Astrocyte (in vitro differentiated cells and primary cell): ENCODE measurements around the gene OTOG. TPM values are rescaled to one million over a fixed set of nuclear protein-coding genes. Genes with fewer than 3 reads are reported as not detected.

Experiments used
- DNase-seq: peaks from one replicate; pipeline ENCODE4 v3.0.0-alpha.2; 2010; ENCODE audit warnings: low read depth
- FAIRE-seq: peaks from 2 replicates; lab custom pipeline; 2011; peaks lifted over from hg19 to GRCh38; lab: Jason Lieb, UNC
- H2AFZ ChIP-seq: 2 replicates; pipeline ENCODE4 v1.6.0; 2012; ENCODE audit warnings: low read depth, low read length, inconsistent platforms
- H3K27ac ChIP-seq: 2 replicates; pipeline ENCODE4 v1.5.1; 2011; ENCODE audit warnings: low read depth, low read length, inconsistent platforms
- H3K27me3 ChIP-seq: 2 replicates; pipeline ENCODE4 v1.6.0; 2011; ENCODE audit warnings: low read length, inconsistent platforms; ENCODE audit not compliant: insufficient read depth
- H3K36me3 ChIP-seq: 2 replicates; pipeline ENCODE4 v1.5.1; 2011; ENCODE audit warnings: low read length, inconsistent platforms; ENCODE audit not compliant: insufficient read depth
- H3K4me1 ChIP-seq: 2 replicates; pipeline ENCODE4 v1.5.1; 2011; ENCODE audit warnings: low read length, inconsistent platforms; ENCODE audit not compliant: insufficient read depth
- H3K4me2 ChIP-seq: 2 replicates; pipeline ENCODE4 v1.6.0; 2012; ENCODE audit warnings: low read length, inconsistent platforms
- H3K4me3 ChIP-seq: 2 replicates; pipeline ENCODE4 v1.5.1; 2011; ENCODE audit warnings: low read depth, mild to moderate bottlenecking, low read length, inconsistent platforms; ENCODE audit not compliant: insufficient read depth
- H3K79me2 ChIP-seq: 2 replicates; pipeline ENCODE4 v1.6.0; 2012; ENCODE audit warnings: mild to moderate bottlenecking, low read length, inconsistent platforms; ENCODE audit not compliant: insufficient read depth
- H3K9ac ChIP-seq: 2 replicates; pipeline ENCODE4 v1.6.0; 2012; ENCODE audit warnings: mild to moderate bottlenecking, low read length, inconsistent platforms
- H3K9me3 ChIP-seq: 2 replicates; pipeline ENCODE4 v1.5.1; 2012; ENCODE audit warnings: low read depth, mild to moderate bottlenecking, low read length, inconsistent platforms; ENCODE audit not compliant: insufficient read depth
- H4K20me1 ChIP-seq: 2 replicates; pipeline ENCODE4 v1.6.0; 2012; ENCODE audit warnings: low read length, inconsistent platforms; ENCODE audit not compliant: insufficient read depth
- H3K27ac Mint-ChIP-seq: one replicate; pipeline ENCODE4 v1.8.0; 2021; ENCODE audit warnings: mild to moderate bottlenecking, mixed read lengths; ENCODE audit not compliant: unreplicated experiment
- H3K27me3 Mint-ChIP-seq: one replicate; pipeline ENCODE4 v1.8.0; 2021; ENCODE audit warnings: low read depth, mixed read lengths; ENCODE audit not compliant: unreplicated experiment
- H3K36me3 Mint-ChIP-seq: one replicate; pipeline ENCODE4 v1.8.0; 2021; ENCODE audit warnings: low read depth, mixed read lengths; ENCODE audit not compliant: unreplicated experiment
- H3K4me1 Mint-ChIP-seq: one replicate; pipeline ENCODE4 v1.8.0; 2021; ENCODE audit warnings: low read depth, mixed read lengths; ENCODE audit not compliant: unreplicated experiment
- H3K4me3 Mint-ChIP-seq: one replicate; pipeline ENCODE4 v1.8.0; 2021; ENCODE audit warnings: mild to moderate bottlenecking, moderate library complexity, mixed read lengths; ENCODE audit not compliant: unreplicated experiment
- H3K9me3 Mint-ChIP-seq: one replicate; pipeline ENCODE4 v1.8.0; 2021; ENCODE audit warnings: mild to moderate bottlenecking, mixed read lengths; ENCODE audit not compliant: unreplicated experiment
- CTCF ChIP-seq: IDR thresholded peaks from 2 replicates; pipeline ENCODE4 v1.5.1; 2011; ENCODE audit warnings: low read depth, mild to moderate bottlenecking, inconsistent platforms, low read length, moderate library complexity; ENCODE audit not compliant: insufficient read depth
- EZH2 ChIP-seq: IDR thresholded peaks from 2 replicates; pipeline ENCODE4 v1.6.1; 2012; ENCODE audit warnings: mild to moderate bottlenecking, low read length, inconsistent platforms; ENCODE audit not compliant: insufficient read depth
- total RNA-seq: library from RNA; stranded (reverse); gene quantifications from 2 replicates; pipeline ENCODE4 v1.2.1, GENCODE V29; 2021

Gene OTOG
- total RNA-seq, 1 donor from 2014 or later = not detected

DNA sequence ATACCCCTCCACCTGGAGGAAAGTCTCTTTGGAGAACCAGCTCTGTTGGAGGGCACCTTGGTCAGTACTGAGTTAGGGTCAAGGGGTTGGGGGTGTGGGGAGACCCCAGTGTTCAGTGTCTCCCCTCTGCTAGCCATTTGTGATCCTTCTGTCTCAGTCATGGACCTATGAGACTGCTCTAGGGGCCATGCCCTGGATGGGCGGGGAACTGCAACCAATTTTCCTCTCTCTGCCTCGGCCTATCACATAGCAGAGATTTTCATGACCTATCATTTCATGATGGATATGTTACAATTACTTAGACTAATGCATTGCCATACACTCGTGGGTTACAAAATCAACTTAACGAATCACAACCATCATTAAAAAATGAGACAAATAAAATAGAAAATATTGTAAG, 7.4 kb downstream of the OTOG start:
- H2AFZ ChIP-seq = no peak overlapping the region
- H3K27ac ChIP-seq = no peak overlapping the region
- no peaks in the 10 kb centered on the region for H3K4me1 ChIP-seq
- no peaks in the 10 kb centered on the region for H3K36me3 ChIP-seq
- no peaks in the 10 kb centered on the region for H4K20me1 ChIP-seq
- Mint-ChIP-seq H3K27me3 (peaks cover 48% of the 10 kb centered on the region), H3K4me3 (no peak overlapping the region), H3K27ac (no peak overlapping the region), H3K9me3 (peaks cover 6% of the 10 kb centered on the region), H3K4me1 (no peaks in the 10 kb centered on the region), H3K36me3 (no peaks in the 10 kb centered on the region)
- H3K9ac ChIP-seq = no peak overlapping the region
- H3K4me2 ChIP-seq = no peak overlapping the region
- no peak for DNase-seq
- no peak overlapping the region for H3K4me3 ChIP-seq
- H3K9me3 ChIP-seq = no peaks in the 10 kb centered on the region
- TF ChIP-seq EZH2 = no peak
- no peak for TF ChIP-seq CTCF
- FAIRE-seq = no peak
- no peaks in the 10 kb centered on the region for H3K27me3 ChIP-seq
- no peaks in the 10 kb centered on the region for H3K79me2 ChIP-seq

DNA sequence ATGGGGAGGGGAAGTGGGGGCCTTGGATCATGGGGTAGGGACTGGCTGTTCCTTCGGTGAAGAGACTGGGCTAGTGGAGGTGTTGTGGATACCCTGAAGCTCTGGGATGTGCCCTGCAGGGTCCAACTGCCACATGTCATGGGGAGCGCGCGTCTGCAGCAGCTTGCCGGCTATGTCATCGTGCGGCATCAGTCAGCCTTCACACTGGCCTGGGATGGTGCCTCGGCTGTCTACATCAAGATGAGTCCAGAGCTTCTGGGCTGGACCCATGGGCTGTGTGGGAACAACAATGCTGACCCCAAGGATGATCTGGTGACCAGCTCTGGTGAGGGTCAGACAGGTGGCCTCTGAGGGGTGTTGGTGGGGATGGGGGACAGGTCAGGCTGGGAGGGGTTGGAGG, 9.9 kb downstream of the OTOG start:
- DNase-seq (no peak), FAIRE-seq (no peak)
- Histone ChIP-seq H4K20me1 (no peaks in the 10 kb centered on the region), H3K27me3 (no peaks in the 10 kb centered on the region), H3K4me2 (no peak overlapping the region), H3K9me3 (no peaks in the 10 kb centered on the region), H3K9ac (no peak overlapping the region), H3K79me2 (no peaks in the 10 kb centered on the region), H3K36me3 (no peaks in the 10 kb centered on the region), H3K4me3 (no peak overlapping the region), H3K4me1 (no peaks in the 10 kb centered on the region), H2AFZ (no peak overlapping the region), H3K27ac (no peak overlapping the region)
- Mint-ChIP-seq H3K4me1 (no peaks in the 10 kb centered on the region), H3K9me3 (peaks cover 3% of the 10 kb centered on the region), H3K27ac (no peak overlapping the region), H3K4me3 (no peak overlapping the region), H3K27me3 (peaks cover 47% of the 10 kb centered on the region), H3K36me3 (no peaks in the 10 kb centered on the region)
- TF ChIP-seq EZH2 (no peak), CTCF (no peak)

GRCh38 chr11:17558025-17558780, 11.1 kb downstream of the OTOG start:
- Histone ChIP-seq H3K36me3 (no peaks in the 10 kb centered on the region), H3K9me3 (no peaks in the 10 kb centered on the region), H3K4me2 (no peak overlapping the region), H3K4me3 (no peak overlapping the region), H3K79me2 (no peaks in the 10 kb centered on the region), H2AFZ (no peak overlapping the region), H3K27ac (no peak overlapping the region), H4K20me1 (no peaks in the 10 kb centered on the region), H3K9ac (no peak overlapping the region), H3K27me3 (no peaks in the 10 kb centered on the region), H3K4me1 (no peaks in the 10 kb centered on the region)
- Mint-ChIP-seq H3K4me3 (no peak overlapping the region), H3K36me3 (no peaks in the 10 kb centered on the region), H3K4me1 (no peaks in the 10 kb centered on the region), H3K9me3 (peaks cover 3% of the 10 kb centered on the region), H3K27ac (no peak overlapping the region), H3K27me3 (peaks cover 43% of the 10 kb centered on the region)
- DNase-seq (no peak), FAIRE-seq (no peak)
- TF ChIP-seq EZH2 (no peak), CTCF (no peak)
